ENCODE data around the gene LRSAM1.

Gene LRSAM1

GRCh38 chr9:127549751-127550150 lies 98.4 kb downstream of the LRSAM1 start:
- no peak for TF ChIP-seq SNAI2 (CRISPR knock-in tag; IDR thresholded peaks at IDR 0.05)
- no peak for ATAC-seq

GRCh38 chr9:127550282-127550681 lies 99.0 kb downstream of the LRSAM1 start:
- TF ChIP-seq ZNF8 (CRISPR knock-in tag; IDR thresholded peaks at IDR 0.05): no peak
- TF ChIP-seq TSHZ2 (CRISPR knock-in tag; IDR thresholded peaks at IDR 0.05): no peak
- TF ChIP-seq ZC3H10 (CRISPR knock-in tag; IDR thresholded peaks at IDR 0.05): no peak
- no peak for TF ChIP-seq ESRRG (CRISPR knock-in tag; IDR thresholded peaks at IDR 0.05)
- no peak for TF ChIP-seq ZNF565 (CRISPR knock-in tag; conservative IDR thresholded peaks at IDR 0.05; ENCODE audit: low read depth)
- TF ChIP-seq ZNF70 (CRISPR knock-in tag; IDR thresholded peaks at IDR 0.05): no peak
- TF ChIP-seq TCF4 (CRISPR knock-in tag; IDR thresholded peaks at IDR 0.05; ENCODE audit: borderline replicate concordance): no peak
- no peak for TF ChIP-seq GLIS3 (CRISPR knock-in tag; IDR thresholded peaks at IDR 0.05)
- no peak for TF ChIP-seq CSDC2 (CRISPR knock-in tag; IDR thresholded peaks at IDR 0.05)
- no peak for TF ChIP-seq ARNTL (CRISPR knock-in tag; IDR thresholded peaks at IDR 0.05; ENCODE audit: borderline replicate concordance, low read depth)
- TF ChIP-seq PPARA (CRISPR knock-in tag; IDR thresholded peaks at IDR 0.05; ENCODE audit: borderline replicate concordance): no peak
- no peak for TF ChIP-seq CREB5 (CRISPR knock-in tag; IDR thresholded peaks at IDR 0.05; ENCODE audit: low read depth)
- TF ChIP-seq PATZ1 (CRISPR knock-in tag; IDR thresholded peaks at IDR 0.05; ENCODE audit: borderline replicate concordance): no peak
- TF ChIP-seq OSR1 (CRISPR knock-in tag; IDR thresholded peaks at IDR 0.05): no peak
- ATAC-seq: no peak

- TF ChIP-seq ZFP30 (CRISPR knock-in tag; IDR thresholded peaks at IDR 0.05) (no peak), PPARA (CRISPR knock-in tag; IDR thresholded peaks at IDR 0.05; ENCODE audit: borderline replicate concordance) (no peak), SNAI2 (CRISPR knock-in tag; IDR thresholded peaks at IDR 0.05) (no peak), CREB5 (CRISPR knock-in tag; IDR thresholded peaks at IDR 0.05; ENCODE audit: low read depth) (no peak), BACH2 (CRISPR knock-in tag; IDR thresholded peaks at IDR 0.05; ENCODE audit: borderline replicate concordance) (no peak), PATZ1 (CRISPR knock-in tag; IDR thresholded peaks at IDR 0.05; ENCODE audit: borderline replicate concordance) (no peak), GLIS3 (CRISPR knock-in tag; IDR thresholded peaks at IDR 0.05) (no peak), ZC3H10 (CRISPR knock-in tag; IDR thresholded peaks at IDR 0.05) (no peak), CSRNP3 (CRISPR knock-in tag; IDR thresholded peaks at IDR 0.05) (no peak), POU6F1 (CRISPR knock-in tag; IDR thresholded peaks at IDR 0.05; ENCODE audit: borderline replicate concordance, low read depth) (no peak), TSHZ2 (CRISPR knock-in tag; IDR thresholded peaks at IDR 0.05) (no peak), CSDC2 (CRISPR knock-in tag; IDR thresholded peaks at IDR 0.05) (no peak), ZNF8 (CRISPR knock-in tag; IDR thresholded peaks at IDR 0.05) (no peak), ZNF565 (CRISPR knock-in tag; conservative IDR thresholded peaks at IDR 0.05; ENCODE audit: low read depth) (no peak), RARB (CRISPR knock-in tag; IDR thresholded peaks at IDR 0.05) (no peak), ZNF70 (CRISPR knock-in tag; IDR thresholded peaks at IDR 0.05) (no peak), ISL1 (CRISPR knock-in tag; IDR thresholded peaks at IDR 0.05) (no peak), OSR1 (CRISPR knock-in tag; IDR thresholded peaks at IDR 0.05) (no peak), ESRRG (CRISPR knock-in tag; IDR thresholded peaks at IDR 0.05) (no peak)
- ATAC-seq: no peak
Observed at GRCh38 chr9:127550751-127551150, 99.4 kb downstream of the LRSAM1 start.

Data from SK-N-SH treated with all-trans-retinoic acid at 6 μM for 48 hours (cell line).